ENCODE results near the gene UGT1A6.

DNA sequence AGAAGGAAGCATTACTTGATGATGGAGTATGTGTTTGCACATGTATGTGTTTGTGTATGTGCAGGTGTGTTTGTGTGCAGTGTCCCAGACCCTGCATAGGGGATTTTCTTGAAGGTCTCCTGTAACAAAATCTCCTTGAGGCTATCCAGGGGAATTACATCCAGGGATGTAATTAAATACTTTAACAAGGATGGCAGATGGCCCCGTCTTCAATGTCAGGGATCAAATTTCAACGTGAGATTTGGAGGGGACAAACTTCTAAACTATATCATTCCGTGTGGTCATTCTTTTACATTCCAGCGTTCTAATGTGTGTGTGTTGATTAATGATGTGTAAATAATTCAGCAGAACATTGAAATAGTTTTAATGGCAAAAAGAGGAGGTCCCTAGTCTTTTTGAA lies 17.7 kb upstream of the UGT1A6 start:
- TF ChIP-seq, protein P1, sequence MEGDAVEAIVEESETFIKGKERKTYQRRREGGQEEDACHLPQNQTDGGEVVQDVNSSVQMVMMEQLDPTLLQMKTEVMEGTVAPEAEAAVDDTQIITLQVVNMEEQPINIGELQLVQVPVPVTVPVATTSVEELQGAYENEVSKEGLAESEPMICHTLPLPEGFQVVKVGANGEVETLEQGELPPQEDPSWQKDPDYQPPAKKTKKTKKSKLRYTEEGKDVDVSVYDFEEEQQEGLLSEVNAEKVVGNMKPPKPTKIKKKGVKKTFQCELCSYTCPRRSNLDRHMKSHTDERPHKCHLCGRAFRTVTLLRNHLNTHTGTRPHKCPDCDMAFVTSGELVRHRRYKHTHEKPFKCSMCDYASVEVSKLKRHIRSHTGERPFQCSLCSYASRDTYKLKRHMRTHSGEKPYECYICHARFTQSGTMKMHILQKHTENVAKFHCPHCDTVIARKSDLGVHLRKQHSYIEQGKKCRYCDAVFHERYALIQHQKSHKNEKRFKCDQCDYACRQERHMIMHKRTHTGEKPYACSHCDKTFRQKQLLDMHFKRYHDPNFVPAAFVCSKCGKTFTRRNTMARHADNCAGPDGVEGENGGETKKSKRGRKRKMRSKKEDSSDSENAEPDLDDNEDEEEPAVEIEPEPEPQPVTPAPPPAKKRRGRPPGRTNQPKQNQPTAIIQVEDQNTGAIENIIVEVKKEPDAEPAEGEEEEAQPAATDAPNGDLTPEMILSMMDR (IDR thresholded peaks at IDR 0.05), result peak in 1 of 5 experiments; percentile 9
- TF ChIP-seq POLR2A (IDR thresholded peaks at IDR 0.05), result no peak
